Activated CD8-positive, alpha-beta memory T cell treated with anti-CD3 and anti-CD28 coated beads, Interleukin-2, amount 50 U/mL, for 24 hours (primary cell): ENCODE results near the gene PPM1L.

Experiments
- DNase-seq: peaks from one replicate; pipeline ENCODE4 v3.0.0-alpha.2; 2020; ENCODE audit errors: extremely low read depth

Gene PPM1L

GRCh38 chr3:161100994-161101393 is 345.0 kb downstream of the PPM1L start:
- DNase-seq, result no peak

GRCh38 chr3:161101609-161102008 is 345.6 kb downstream of the PPM1L start:
- DNase-seq, result no peak

GRCh38 chr3:161103776-161104385 is 347.9 kb downstream of the PPM1L start:
- no peak for DNase-seq

- no peak for DNase-seq
Measured at GRCh38 chr3:161104561-161105551, 348.8 kb downstream of the PPM1L start, which contains the start of gene B3GALNT1. Gene B3GALNT1, minus strand, starts transcription at chr3:161105349. Its CDS starts 18,595 bp downstream, at chr3:161086754.

- no peak for DNase-seq
Measured at GRCh38 chr3:161107311-161107710, 351.3 kb downstream of the PPM1L start.

- no peak for DNase-seq
Measured at GRCh38 chr3:161108840-161109239, 352.8 kb downstream of the PPM1L start.

- no peak for DNase-seq
Measured at GRCh38 chr3:161117646-161118045, 361.6 kb downstream of the PPM1L start.

GRCh38 chr3:161126495-161126894 is 370.5 kb downstream of the PPM1L start:
- DNase-seq, result no peak
